ENCODE measurements around the gene PIGZ.
"Not testable (repeated sequence)": the region's sequence is repeated elsewhere in the genome, so short reads cannot be mapped to it uniquely, and the experiment has no call there.

The PIGZ gene

DNA sequence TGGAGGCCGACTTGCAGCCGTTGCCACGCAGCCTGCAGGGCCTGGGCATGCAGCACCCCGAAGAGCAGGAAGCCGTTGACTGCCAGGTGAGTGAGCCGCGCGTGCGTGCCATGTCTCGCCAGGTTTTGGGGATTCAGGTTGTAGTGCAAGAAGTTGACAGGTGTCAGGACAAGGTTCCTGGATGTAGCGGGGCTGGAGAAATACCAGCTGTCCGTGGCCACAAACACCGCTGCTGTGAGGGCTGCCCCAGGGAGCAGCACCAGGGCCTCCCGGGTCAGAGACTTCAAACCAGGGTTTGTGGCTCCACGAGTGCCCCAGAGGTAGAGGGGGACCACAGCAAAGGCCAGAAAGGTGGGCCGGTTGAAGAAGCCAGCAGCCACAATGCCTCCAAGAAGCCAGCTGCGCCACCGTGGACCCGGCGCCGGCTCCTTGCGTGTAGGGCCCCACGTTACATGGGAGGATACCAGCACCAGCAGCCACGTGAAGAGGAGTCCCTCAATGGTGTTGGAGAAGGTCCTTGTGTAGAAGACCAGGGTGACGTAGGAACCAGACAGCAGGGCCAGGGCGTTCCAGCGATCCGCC, 20.7 kb downstream of the PIGZ start:
- no peak for DNase-seq

DNA sequence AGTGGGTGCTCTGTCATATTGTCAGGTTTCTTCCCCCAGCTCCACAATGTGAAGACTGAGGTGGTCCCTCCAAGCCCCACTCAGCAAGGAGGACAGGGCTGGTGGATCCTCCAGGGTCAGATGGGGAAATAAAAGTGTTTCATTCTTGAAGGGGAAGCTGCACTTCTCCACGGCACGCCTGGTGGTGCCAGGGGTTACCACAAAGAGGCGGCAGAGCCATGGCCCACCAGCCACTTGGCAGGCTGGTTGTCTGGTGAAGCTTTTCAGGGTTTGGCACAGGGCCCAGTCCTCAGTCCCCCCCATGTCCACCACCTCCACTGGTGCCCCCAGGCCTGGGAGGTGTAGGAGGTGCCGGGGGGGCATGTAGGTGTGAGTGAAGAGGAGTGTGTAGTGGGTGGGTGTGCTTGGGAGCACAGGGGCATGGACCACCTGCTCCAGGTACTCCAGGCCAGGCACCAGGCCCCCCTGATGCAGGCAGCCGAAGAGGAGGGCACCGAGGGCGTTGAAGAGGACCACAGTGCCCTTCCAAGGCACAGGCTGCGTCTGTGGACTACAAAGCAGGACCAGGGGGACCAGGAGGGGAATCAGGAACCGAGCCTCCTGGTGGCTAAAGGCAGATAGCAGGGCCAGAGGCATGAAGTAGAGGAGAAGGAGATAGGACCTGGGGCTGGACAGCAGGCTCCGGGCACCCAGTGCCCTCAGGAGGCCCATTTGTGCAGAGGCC, 21.3 kb downstream of the PIGZ start:
- DNase-seq: no peak

DNA sequence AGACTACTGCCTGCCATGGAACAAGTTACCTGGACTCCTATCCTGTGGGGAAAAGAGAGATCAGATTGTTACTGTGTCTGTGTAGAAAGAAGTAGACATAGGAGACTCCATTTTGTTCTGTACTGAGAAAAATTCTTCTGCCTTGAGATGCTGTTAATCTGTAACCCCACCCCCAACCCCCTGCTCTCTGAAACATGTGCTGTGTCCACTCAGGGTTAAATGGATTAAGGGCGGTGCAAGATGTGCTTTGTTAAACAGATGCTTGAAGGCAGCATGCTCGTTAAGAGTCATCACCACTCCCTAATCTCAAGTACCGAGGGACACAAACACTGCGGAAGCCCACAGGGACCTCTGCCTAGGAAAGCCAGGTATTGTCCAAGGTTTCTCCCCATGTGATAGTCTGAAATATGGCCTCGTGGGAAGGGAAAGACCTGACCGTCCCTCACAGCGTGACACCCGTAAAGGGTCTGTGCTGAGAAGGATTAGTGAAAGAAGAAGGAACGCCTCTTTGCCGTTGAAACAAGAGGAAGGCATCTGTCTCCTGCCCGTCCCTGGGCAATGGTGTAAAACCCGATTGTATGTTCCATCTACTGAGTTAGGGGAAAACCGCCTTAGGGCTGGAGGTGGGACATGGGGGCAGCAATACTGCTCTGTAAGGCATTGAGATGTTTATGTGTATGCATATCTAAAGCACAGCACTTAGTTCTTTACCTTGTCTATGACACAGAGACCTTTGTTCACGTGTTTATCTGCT, 24.4 kb downstream of the PIGZ start:
- not testable (repeated sequence) for DNase-seq

DNA sequence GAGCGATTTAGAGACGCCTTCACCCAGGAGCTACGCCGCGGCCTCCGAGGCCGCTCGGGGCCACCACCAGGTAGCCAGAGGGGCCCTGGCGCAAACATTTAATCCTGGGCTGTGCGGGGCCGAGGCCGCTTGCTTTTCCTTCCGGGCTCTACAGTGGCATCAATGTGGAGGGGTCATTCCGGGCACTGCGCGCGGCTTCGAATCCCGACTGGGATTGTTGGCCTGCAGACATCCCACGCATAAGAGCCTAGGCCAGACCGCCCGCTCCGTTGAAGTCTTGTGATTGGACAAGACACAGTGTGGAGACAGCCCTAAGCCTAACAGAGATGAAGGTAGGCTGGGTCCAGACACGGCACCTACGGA, 25.7 kb downstream of the PIGZ start:
- DNase-seq: no peak

DNA sequence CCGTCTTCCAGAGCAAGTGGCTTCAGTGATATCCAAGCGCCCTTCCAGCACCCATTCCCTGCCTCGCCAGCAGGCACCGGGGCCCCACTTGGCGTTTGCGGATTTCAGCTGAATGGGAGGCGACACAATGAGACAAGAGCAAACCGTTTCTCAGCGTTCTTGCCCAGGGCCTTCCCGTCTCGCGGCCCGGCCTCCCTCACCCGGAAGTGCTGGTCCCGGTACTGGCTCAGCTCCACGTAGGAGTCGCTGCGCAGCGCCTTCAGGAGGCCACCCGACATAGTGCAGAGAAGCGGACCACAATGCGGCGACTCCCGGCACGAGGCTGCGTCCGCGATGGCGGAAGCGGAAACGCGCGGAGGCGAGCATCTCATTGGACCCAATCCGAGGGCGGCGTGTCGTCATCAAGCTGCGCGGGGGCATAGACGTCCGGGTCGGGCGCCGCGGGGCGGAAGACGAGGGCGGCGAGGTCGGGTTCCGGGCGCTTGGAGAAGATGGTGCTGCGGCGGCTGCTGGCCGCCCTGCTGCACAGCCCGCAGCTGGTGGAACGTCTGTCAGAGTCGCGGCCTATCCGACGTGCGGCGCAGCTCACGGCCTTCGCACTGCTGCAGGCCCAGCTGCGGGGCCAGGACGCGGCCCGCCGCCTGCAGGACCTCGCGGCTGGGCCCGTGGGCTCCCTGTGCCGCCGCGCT, 26.3 kb downstream of the PIGZ start, which contains the start of gene NCBP2:
NCBP2 (minus strand) TSS at position 303 of the 689 bp plus-strand sequence; CDS start at position 278, 25 bp downstream.
- DNase-seq: peak; percentile 98

DNA sequence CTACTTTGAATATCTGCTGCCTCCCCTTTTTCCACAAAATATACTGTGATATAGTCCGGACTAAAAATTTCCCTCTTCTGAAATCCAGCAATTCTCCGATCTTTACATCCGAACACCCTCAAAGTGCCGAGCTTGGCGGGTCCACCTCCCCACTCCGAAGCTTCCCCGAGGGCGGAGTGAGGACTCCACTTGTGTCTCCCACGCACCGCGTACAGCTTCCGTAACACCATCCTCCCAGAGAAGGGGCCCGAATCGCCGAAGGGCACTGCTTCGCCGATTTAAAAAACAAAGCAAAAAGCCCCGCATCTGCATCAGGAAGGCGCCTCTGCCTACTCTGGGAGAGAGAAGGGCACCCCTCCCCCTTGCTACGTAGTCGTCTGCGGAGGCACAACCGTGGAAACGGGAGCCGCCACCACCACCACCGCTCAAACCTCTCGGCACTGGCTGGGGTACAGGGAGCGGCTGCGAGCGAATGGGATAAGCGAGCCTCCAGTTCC, 26.9 kb downstream of the PIGZ start:
- peak; percentile 44 to 54 for DNase-seq

DNA sequence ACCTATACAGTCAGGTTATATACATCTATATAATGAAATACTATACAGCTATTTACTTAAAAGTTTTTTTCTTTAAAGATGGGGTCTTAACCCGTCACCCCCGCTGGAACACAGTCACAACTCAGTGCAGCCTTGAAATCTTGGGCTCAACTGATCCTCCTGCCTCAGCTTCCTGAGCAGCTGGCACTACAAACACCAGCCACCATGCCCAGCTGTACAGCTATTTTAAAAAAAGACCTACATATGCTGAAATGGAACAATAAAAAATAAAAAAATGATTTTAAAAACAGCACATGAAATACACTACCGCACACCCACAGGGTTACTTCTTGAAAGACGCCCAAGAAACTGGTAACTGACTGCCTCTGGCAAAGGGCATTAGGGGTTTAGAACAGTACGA, 30.1 kb downstream of the PIGZ start:
- no peak for DNase-seq

DNA sequence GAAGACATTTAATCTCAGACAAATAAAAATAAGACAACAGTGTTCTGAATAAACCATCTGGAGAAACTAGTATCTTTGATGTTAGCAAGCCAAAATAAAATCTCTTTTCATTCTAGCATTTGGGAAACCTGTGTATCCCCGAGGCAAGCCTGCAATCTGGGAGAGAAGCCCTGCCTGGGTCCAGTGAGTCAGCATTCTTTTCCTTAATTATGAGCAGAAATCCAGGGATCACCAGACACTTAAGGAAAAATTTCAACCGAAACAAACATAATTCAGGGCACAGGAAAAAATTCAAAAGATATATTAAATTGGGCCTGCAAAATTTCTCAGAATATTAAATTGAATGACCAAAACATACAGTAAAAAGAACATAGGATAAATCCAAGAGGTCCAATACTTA, 30.5 kb downstream of the PIGZ start:
- DNase-seq: no peak

DNA sequence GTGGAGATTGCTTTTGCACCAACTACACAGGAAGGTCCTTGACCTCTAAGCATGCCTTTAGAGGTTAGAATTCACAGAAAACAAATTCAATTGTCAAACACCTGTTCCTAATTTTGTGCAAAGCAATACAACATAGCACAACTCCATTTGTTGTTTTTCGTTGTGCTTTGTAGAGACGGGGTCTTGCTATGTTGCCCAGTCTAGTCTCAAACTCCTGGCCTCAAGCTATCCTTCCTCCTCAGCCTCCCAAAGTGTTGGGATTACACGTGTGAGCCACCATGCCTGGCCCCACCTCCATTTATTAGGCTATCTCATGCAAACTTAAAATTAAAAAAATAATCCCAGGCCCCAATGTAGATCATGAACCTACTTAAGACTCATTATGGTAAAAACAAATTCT, 32.3 kb downstream of the PIGZ start:
- DNase-seq: no peak

DNA sequence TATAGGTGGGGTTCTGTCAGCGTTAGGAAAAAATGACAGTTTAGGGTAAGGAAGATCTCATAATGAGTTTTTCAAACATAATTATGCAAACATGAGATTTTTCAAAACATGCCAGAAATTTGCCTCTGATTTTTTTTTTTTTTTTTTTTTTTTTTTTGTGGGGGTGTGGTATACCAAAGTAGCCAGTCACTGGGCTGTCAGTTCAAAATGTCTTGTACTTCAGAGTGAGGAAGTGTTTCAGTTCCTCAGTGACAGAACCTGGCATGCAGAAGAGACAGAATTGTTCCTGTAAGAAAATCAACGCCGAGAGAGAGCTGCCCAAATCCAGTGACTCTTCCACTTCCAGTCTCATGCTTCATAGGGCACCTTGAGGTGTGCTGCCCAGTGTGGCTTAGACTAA, 36.0 kb downstream of the PIGZ start:
- DNase-seq: no peak

DNA sequence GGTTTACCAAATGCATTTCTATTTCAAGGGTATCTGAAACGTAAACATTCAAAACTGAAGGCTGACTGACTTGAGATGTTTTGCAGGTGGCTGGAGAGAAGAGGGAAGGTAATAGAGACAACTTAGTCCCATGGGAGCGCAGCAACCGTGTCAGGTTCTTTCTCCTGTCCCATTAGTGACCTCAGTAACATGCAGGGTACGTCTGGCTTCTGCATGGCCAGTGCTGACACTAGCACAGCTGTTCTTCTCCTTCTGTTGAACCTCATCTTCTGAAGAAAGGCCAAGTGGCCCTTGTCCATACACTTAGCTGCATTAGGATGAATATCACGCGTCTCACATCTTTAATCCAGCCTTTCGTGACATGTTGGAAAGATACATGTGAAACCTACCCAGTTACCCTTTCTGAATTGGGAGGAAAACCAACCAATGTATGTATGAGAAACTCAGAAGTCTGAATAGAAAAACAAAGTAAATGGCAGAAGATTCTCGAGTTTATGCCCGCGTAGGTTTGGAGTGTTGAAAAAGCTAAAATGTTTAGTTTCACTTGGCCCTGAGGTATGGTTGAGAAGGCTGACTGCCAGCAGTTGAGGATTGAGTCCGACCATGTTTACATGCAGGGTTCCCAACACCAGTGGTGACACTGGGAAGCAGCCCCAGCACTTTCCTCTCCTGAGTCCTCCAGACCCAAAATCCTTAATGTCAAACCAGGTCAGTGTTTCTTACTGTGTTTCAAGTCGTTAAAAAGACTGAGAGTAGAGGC, 36.6 kb downstream of the PIGZ start:
- no peak for DNase-seq

DNA sequence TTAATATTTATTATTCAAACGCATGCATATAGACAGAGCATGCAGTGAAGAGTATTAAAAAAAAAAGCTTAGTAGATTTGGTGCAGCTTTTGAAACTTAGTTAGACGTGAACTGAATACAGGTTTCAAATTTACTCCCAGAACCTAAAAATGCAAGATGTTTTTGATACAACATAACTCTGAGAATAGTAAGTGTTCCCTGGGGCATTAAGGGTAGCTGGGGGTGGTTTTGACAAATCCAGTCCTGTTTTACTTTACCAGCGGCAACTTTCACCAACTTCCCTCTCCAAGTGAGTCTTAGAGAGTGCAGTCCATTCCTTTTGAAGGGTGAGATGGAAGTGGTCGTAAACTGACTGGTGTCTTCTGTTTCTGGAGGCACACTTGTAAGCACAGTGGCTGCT, 37.5 kb downstream of the PIGZ start:
- no peak for DNase-seq

DNA sequence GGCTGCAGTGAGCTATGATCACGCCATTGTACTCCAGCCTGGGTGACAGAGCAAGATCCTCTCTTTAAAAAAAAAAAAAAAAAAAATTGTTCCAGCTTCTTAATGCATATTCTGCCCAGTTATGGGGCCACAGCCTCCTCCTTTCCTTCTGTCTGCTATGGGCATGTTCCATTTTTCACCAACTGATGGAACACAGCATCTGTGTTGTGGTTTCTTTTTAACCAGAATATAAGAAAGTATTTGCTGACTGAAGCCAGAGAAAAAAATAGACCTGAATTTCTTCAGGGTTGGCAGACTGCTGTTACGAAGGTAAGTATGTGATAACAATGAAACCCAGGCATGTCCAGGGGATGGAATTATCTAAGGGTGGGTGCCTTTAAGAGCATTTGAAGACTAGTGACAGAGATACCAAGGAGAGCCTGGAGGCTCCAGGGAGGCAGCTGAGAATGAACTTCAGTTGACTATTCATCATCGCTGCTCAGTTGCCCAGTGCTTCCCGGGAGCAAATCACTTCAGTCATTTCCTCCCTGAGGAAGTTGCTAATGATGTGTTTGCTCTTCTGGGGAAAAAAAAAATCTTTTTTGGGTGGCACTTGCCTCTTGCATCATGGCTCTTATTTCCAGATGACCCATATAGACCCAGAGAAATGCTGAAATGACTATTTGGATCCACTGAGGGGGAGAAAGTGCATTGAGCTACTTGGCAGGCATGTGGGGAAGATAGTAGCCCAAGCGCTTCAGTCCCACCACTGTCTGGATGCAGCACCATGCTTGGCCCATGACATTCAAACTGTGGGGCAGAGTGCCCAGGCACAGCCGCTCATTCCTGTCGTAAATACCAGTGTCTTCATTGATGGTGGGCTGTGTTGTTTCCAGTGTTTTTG, 40.8 kb downstream of the PIGZ start:
- no peak for DNase-seq

DNA sequence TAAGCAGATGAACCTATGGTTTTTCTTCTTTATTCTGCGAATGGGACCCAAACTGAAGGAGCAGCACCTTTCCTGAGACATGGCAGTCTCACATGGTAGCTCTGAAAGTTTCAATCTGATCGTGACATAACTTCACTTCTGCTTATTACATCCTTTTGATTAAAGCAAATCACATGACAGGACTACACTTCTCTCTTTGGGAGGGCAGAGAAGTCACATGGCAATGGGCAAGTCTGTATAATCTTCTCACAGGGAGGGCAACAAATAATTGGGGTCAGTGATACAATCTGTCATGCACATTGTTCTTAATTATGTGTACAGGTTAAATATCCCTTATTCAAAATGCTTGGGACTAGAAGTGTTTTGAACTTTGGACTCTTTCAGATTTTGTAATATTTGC, 47.9 kb downstream of the PIGZ start:
- peak in 1 of 2 experiments; percentile 7 for DNase-seq

DNA sequence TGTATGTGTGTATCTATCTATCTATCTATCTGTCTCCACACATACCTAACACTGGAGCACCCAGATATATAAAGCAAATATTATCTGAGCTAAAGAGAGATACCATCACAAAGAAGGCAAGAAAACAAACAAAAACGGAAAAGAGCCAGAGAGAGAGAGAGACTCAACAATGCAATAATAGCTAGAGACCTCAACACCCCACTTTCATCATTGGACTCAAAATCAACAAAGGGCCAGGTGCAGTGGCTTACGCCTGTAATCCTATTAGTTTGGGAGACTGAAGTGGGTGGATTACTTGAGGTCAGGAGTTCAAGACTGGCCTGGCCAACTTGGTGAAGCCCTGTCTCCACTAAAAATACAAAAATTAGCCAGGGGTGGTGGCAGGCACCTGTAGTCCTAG, 49.7 kb downstream of the PIGZ start:
- no peak for DNase-seq

DNA sequence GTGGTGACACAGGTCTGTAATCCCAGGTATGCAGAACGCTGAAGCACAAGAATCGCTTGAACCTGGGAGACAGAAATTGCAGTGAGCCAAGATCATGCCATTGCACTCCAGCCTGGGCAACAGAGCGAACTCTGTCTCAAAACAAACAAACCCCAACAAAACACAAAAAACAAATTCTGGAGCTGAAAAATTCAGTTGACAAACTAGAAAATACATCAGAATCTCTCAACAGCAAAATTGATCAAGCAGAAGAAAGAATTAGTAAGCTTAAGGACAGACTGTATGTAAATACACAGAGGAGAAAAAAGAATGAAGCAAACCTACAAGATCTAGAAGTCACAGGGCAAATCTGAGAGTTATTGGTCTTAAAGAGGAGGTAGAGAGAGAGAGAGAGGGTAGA, 51.6 kb downstream of the PIGZ start:
- DNase-seq: no peak

DNA sequence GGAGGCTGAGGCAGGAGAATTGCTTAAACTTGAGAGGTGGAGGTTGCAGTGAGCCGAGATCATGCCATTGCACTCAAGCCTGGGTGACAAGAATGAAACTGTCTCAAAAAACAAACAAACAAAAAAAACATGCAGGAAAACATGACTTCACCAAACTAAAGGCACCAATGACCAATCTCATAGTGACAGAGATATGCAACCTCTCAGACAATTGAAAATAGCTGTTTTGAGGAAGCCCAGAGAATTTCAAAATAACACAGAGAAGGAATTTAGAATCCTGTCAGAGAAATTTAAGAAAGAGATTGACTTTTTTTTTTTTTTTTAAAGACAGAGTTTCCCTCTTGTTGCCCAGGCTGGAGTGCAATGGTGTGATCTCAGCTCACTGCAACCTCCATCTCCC, 52.4 kb downstream of the PIGZ start:
- no peak for DNase-seq

DNA sequence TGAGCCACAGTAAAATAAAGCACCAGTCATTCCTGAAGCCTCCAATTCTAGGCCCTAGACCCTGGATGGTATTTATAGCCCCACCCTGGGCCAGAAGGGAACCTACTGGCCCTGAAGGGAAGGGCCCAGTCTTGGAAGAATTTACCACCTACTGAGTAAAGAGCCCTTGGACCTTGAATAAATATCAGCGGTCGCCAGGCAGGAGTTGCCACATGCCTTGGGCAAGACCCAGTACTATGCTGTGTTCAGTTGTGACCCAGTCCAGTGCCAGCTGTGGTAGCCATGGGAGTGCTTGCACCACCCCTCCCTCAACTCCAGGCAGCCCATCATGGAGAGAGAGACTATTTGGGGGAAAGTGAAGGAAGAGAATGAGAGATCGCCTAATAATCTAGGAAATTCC, 53.3 kb downstream of the PIGZ start:
- no peak for DNase-seq

DNA sequence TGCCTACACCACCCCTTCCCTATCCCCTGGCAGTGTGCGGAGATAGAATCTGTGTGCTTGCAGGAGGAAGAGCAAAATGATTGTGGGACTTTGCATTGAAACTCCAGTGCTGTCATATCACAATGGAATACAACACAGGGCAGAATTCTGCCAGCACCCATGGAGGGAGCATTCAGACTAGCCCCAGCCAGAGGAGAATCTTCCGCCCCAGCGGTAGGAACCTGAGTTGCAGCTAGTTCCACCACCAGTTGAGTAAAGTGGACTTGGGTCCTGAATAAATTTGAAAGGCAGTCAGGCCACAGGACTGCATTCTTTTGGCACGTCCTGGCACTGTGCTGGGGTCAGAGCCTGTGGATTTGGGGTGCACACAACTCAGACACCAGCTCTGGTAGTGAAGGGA, 53.8 kb downstream of the PIGZ start:
- no peak for DNase-seq

DNA sequence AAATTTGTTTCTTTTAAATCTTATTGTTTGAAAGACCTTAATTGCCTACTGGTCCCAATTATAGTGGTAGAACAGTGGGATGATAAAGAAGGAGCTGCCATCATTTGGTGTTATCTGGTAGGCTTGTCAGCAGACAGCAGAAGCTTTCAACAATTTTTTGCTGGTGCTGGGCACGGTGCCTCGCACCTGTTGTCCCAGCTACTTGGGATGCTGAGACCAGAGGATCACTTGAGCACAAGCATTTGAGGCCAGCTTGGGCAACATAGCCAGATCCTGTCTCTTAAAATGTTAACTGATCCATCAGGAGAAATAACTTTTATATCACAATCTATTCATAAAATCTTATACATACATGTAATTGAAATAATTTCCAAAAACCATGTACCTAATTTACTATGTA, 64.9 kb downstream of the PIGZ start:
- no peak for DNase-seq

DNA sequence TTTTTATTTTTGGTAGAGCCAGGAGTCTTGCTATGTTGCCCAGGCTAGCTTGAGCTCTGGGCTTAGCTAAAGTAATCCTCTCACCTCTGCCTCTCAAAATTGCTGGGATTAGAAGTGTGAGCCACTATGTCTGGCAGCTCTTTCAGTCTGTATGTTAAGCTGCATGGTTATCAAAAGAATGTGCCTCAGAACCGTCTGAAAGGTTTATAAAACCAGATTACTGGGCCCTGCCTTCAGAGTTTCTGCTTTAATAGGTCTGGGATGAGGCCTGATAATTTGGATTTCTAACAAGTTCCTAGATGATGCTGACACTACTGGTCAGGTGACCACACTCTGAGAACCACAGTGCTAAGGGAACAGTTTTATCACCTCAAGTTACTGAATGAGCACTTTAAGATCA, 66.3 kb downstream of the PIGZ start:
- DNase-seq: no peak

DNA sequence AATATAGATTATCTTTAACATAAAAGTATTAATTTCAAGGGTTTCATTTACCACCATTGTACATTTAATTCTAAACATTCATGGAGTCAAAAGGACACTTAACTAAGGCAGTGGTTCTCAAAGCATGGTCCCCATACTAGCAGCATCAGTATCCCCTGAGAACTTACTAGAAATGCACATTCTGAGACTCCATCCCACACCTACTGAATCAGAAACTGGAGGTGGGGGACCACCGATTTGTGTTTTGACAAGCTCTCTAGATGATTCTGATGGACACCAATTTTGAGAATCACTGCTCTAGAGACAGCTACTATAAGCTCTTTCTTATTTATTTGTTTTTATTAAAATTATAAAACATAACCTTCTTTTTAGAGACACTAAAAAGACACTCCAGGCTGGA, 66.9 kb downstream of the PIGZ start:
- no peak for DNase-seq
